HEK293 (cell line): ENCODE results near the gene FRMD4B.

ENCODE experiments used
- CTCF ChIA-PET: fragments of 350-600 bp; formaldehyde crosslinking; extraction: SDS; loops from one replicate; lab custom pipeline; 2021; ENCODE audit warnings: antibody characterized with exemption; lab: Yijun Ruan, JAX
- POLR2A ChIA-PET: fragments of 300-600 bp; formaldehyde crosslinking; extraction: SDS; loops from one replicate; lab custom pipeline; 2020; ENCODE audit warnings: antibody characterized with exemption, inconsistent platforms; lab: Yijun Ruan, JAX
- H3K27ac ChIP-seq: fragments of 200-500 bp; sonication (Bioruptor generic); 2 replicates; pipeline ENCODE4 v1.5.1; 2014; ENCODE audit warnings: low read depth, low read length, control low read depth, inconsistent platforms; ENCODE audit errors: extremely low read depth
- H3K36me3 ChIP-seq, 2 experiments: fragments of 200-500 bp in 1 of 2; sonication (Bioruptor generic) in 1 of 2; 1 replicate in 1 of 2; 2 replicates in 1 of 2; pipeline ENCODE4 v1.5.1; 2014 to 2017; ENCODE audit warnings: inconsistent platforms in 2 of 2, low read length in 2 of 2; ENCODE audit not compliant: control insufficient read depth in 2 of 2, insufficient read depth in 1 of 2
- H3K4me1 ChIP-seq: fragments of 200-500 bp; sonication (Bioruptor generic); 2 replicates; pipeline ENCODE4 v1.5.1; 2014; ENCODE audit warnings: mild to moderate bottlenecking, low read length, inconsistent platforms; ENCODE audit not compliant: control insufficient read depth, insufficient read depth
- H3K4me3 ChIP-seq: 2 replicates; pipeline ENCODE4 v1.5.1; 2011; ENCODE audit warnings: low read depth, mild to moderate bottlenecking, control low read depth, low read length, moderate library complexity
- H3K9me3 ChIP-seq: fragments of 200-500 bp; sonication (Bioruptor generic); 2 replicates; pipeline ENCODE4 v1.5.1; 2014; ENCODE audit warnings: low read depth, low read length, inconsistent platforms; ENCODE audit not compliant: control insufficient read depth, insufficient read depth
- AEBP2 ChIP-seq: fragments of 450-650 bp; formaldehyde crosslinking; IDR thresholded peaks from 2 replicates; pipeline ENCODE4 v1.5.1; 2016; ENCODE audit warnings: missing biosample characterization, missing genetic modification characterization, borderline replicate concordance
- BCL6B ChIP-seq: fragments of 450-650 bp; formaldehyde crosslinking; IDR thresholded peaks from 2 replicates; pipeline ENCODE4 v1.5.1; 2017; ENCODE audit warnings: missing biosample characterization, missing genetic modification characterization
- GLIS2 ChIP-seq: fragments of 450-650 bp; formaldehyde crosslinking; IDR thresholded peaks from 2 replicates; pipeline ENCODE4 v1.5.1; 2016; ENCODE audit warnings: missing biosample characterization, missing genetic modification characterization
- MEIS1 ChIP-seq: sonication (generic); formaldehyde crosslinking; IDR thresholded peaks from 2 replicates; pipeline ENCODE4 v1.8.1; 2022; ENCODE audit warnings: missing genetic modification reagents, mild to moderate bottlenecking, borderline replicate concordance
- MYNN ChIP-seq: fragments of 450-650 bp; formaldehyde crosslinking; IDR thresholded peaks from 2 replicates; pipeline ENCODE4 v1.5.1; 2016; ENCODE audit warnings: missing biosample characterization, missing genetic modification characterization, borderline replicate concordance
- SCRT1 ChIP-seq: fragments of 450-650 bp; formaldehyde crosslinking; IDR thresholded peaks from 2 replicates; pipeline ENCODE4 v1.5.1; 2016; ENCODE audit warnings: missing biosample characterization, missing genetic modification characterization, borderline replicate concordance
- ZBTB49 ChIP-seq: fragments of 450-650 bp; formaldehyde crosslinking; IDR thresholded peaks from 2 replicates; pipeline ENCODE4 v1.5.1; 2016; ENCODE audit warnings: missing biosample characterization, missing genetic modification characterization, low read depth
- ZFP3 ChIP-seq: fragments of 450-650 bp; formaldehyde crosslinking; IDR thresholded peaks from 2 replicates; pipeline ENCODE4 v1.5.1; 2016; ENCODE audit warnings: low read depth, missing biosample characterization, missing genetic modification characterization
- ZFP41 ChIP-seq: fragments of 450-650 bp; formaldehyde crosslinking; IDR thresholded peaks from 2 replicates; pipeline ENCODE4 v1.5.1; 2016; ENCODE audit warnings: missing biosample characterization, missing genetic modification characterization, borderline replicate concordance
- ZNF140 ChIP-seq: fragments of 450-650 bp; formaldehyde crosslinking; IDR thresholded peaks from 2 replicates; pipeline ENCODE4 v1.5.1; 2016; ENCODE audit warnings: missing biosample characterization, missing genetic modification characterization
- ZNF280C ChIP-seq: fragments of 450-650 bp; formaldehyde crosslinking; IDR thresholded peaks from 2 replicates; pipeline ENCODE4 v1.5.1; 2016; ENCODE audit warnings: missing biosample characterization, missing genetic modification characterization
- ZNF366 ChIP-seq: fragments of 450-650 bp; formaldehyde crosslinking; conservative IDR thresholded peaks from 2 replicates; pipeline ENCODE4 v1.5.1; 2016; ENCODE audit warnings: missing biosample characterization, missing genetic modification characterization
- ZNF433 ChIP-seq: fragments of 450-650 bp; formaldehyde crosslinking; IDR thresholded peaks from 2 replicates; pipeline ENCODE4 v1.5.1; 2016; ENCODE audit warnings: missing biosample characterization, missing genetic modification characterization, low read depth
- ZNF449 ChIP-seq: fragments of 450-650 bp; formaldehyde crosslinking; IDR thresholded peaks from 2 replicates; pipeline ENCODE4 v1.5.1; 2017; ENCODE audit warnings: missing biosample characterization, mild to moderate bottlenecking, missing genetic modification characterization, moderate library complexity
- ZNF830 ChIP-seq: fragments of 450-650 bp; IDR thresholded peaks from 2 replicates; pipeline ENCODE4 v1.5.0; 2018; ENCODE audit warnings: missing biosample characterization, missing genetic modification characterization, low read depth, mild to moderate bottlenecking, moderate library complexity
- ZSCAN16 ChIP-seq: fragments of 450-650 bp; formaldehyde crosslinking; IDR thresholded peaks from 2 replicates; pipeline ENCODE4 v1.5.1; 2016; ENCODE audit warnings: missing biosample characterization, missing genetic modification characterization
- ZXDB ChIP-seq: fragments of 450-650 bp; formaldehyde crosslinking; IDR thresholded peaks from 2 replicates; pipeline ENCODE4 v1.5.1; 2016; ENCODE audit warnings: missing biosample characterization, missing genetic modification characterization
- TF ChIP-seq, protein P1 (sequence below): fragments of 450-650 bp; formaldehyde crosslinking; IDR thresholded peaks from 2 replicates; pipeline ENCODE4 v1.5.1; 2016; ENCODE audit warnings: missing biosample characterization, missing genetic modification characterization
- TF ChIP-seq, protein P2 (sequence below): fragments of 450-650 bp; formaldehyde crosslinking; IDR thresholded peaks from 2 replicates; pipeline ENCODE4 v1.5.1; 2016; ENCODE audit warnings: missing biosample characterization, missing genetic modification characterization

FRMD4B gene

DNA sequence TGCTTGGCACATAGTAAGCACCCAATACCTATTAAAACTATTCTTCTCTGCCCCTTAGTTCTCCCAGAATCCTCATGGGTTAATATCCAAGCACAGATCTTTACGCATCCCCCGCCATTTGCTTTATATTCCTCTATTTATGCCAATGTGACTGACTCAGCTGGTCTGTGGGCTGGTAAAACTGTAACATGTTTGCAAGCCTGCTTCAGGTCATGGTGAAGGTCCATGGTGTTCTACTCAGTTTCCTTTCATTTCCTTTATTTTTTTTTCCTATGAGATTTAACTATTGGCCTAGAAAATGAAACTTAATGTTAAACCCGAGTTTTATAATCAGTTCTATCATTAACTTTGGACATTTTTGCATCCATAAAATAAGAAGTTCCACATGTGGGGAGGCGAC, 47.0 kb downstream of the FRMD4B start:
- no peaks in the 10 kb centered on the region for H3K36me3 ChIP-seq
- no peaks in the 10 kb centered on the region for H3K9me3 ChIP-seq
- no peak overlapping the region for H3K4me3 ChIP-seq
- CTCF ChIA-PET = no interaction called here
- H3K27ac ChIP-seq = no peak overlapping the region
- POLR2A ChIA-PET = no interaction called here
- TF ChIP-seq, protein P1, sequence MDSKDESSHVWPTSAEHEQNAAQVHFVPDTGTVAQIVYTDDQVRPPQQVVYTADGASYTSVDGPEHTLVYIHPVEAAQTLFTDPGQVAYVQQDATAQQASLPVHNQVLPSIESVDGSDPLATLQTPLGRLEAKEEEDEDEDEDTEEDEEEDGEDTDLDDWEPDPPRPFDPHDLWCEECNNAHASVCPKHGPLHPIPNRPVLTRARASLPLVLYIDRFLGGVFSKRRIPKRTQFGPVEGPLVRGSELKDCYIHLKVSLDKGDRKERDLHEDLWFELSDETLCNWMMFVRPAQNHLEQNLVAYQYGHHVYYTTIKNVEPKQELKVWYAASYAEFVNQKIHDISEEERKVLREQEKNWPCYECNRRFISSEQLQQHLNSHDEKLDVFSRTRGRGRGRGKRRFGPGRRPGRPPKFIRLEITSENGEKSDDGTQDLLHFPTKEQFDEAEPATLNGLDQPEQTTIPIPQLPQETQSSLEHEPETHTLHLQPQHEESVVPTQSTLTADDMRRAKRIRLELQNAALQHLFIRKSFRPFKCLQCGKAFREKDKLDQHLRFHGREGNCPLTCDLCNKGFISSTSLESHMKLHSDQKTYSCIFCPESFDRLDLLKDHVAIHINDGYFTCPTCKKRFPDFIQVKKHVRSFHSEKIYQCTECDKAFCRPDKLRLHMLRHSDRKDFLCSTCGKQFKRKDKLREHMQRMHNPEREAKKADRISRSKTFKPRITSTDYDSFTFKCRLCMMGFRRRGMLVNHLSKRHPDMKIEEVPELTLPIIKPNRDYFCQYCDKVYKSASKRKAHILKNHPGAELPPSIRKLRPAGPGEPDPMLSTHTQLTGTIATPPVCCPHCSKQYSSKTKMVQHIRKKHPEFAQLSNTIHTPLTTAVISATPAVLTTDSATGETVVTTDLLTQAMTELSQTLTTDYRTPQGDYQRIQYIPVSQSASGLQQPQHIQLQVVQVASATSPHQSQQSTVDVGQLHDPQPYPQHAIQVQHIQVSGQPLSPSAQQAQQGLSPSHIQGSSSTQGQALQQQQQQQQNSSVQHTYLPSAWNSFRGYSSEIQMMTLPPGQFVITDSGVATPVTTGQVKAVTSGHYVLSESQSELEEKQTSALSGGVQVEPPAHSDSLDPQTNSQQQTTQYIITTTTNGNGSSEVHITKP (tag by site-specific recombination) = no peak
- no peak for TF ChIP-seq ZNF280C (tag by site-specific recombination)
- TF ChIP-seq SCRT1 (tag by site-specific recombination) = no peak
- TF ChIP-seq ZNF433 (tag by site-specific recombination) = no peak
- no peak for TF ChIP-seq ZNF449 (tag by site-specific recombination)
- TF ChIP-seq ZXDB (tag by site-specific recombination) = no peak
- TF ChIP-seq ZNF830 (tag by site-specific recombination) = no peak
- TF ChIP-seq ZNF366 (tag by site-specific recombination) = no peak
- TF ChIP-seq ZNF140 = no peak
- TF ChIP-seq ZFP3 = no peak
- no peak for TF ChIP-seq ZSCAN16 (tag by site-specific recombination)
- no peak for TF ChIP-seq AEBP2
- TF ChIP-seq MYNN = no peak
- TF ChIP-seq MEIS1 = no peak
- TF ChIP-seq BCL6B = no peak
- TF ChIP-seq GLIS2 (tag by site-specific recombination) = no peak
- TF ChIP-seq, protein P2, sequence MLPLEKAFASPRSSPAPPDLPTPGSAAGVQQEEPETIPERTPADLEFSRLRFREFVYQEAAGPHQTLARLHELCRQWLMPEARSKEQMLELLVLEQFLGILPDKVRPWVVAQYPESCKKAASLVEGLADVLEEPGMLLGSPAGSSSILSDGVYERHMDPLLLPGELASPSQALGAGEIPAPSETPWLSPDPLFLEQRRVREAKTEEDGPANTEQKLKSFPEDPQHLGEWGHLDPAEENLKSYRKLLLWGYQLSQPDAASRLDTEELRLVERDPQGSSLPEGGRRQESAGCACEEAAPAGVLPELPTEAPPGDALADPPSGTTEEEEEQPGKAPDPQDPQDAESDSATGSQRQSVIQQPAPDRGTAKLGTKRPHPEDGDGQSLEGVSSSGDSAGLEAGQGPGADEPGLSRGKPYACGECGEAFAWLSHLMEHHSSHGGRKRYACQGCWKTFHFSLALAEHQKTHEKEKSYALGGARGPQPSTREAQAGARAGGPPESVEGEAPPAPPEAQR (tag by site-specific recombination) = no peak
- no peak for TF ChIP-seq ZFP41 (tag by site-specific recombination)
- TF ChIP-seq ZBTB49 (tag by site-specific recombination) = no peak
- H3K4me1 ChIP-seq = no peaks in the 10 kb centered on the region
